Naive thymus-derived CD4-positive, alpha-beta T cell (primary cell): ENCODE measurements around the gene MRTFA. TPM values are rescaled to one million over a fixed set of nuclear protein-coding genes. Genes with fewer than 3 reads are reported as not detected.
A peak's percentile ranks its signal among the peaks of the same experiment; 100 is the strongest.

ENCODE experiments used
- ATAC-seq: fragments of 150-1000 bp; cut with Tn5 transposase; 2 replicates; pipeline ENCODE4 v1.10.0; 2021; ENCODE audit warnings: mild to moderate bottlenecking, moderate library complexity
- CTCF ChIA-PET: fragments of 350-600 bp; sonication (Branson Sonifier 250); formaldehyde crosslinking; loops from one replicate; lab custom pipeline; 2021; ENCODE audit warnings: antibody characterized with exemption; lab: Charles Lee
- POLR2A ChIA-PET: fragments of 350-600 bp; sonication (Branson Sonifier 250); formaldehyde crosslinking; loops from one replicate; lab custom pipeline; 2021; ENCODE audit warnings: antibody characterized with exemption, inconsistent platforms; lab: Charles Lee
- DNase-seq, 9 donors: peaks; one replicate each; pipeline versions ENCODE4 v3.0.0 to v3.0.0-alpha.2; 2020 to 2022; ENCODE audit warnings: mixed read lengths in 1 of 9
- H3K27ac ChIP-seq: one replicate; pipeline ENCODE4 v1.7.0; 2013; ENCODE audit warnings: mild to moderate bottlenecking, low read depth, low read length, moderate library complexity
- H3K27me3 ChIP-seq, 2 donors: one replicate each; pipeline ENCODE4 v1.7.0; 2013; ENCODE audit warnings: low read length in 2 of 2, mild to moderate bottlenecking in 2 of 2, moderate library complexity in 2 of 2; ENCODE audit not compliant: control insufficient read depth in 2 of 2, insufficient read depth in 2 of 2
- H3K36me3 ChIP-seq, 3 experiments: 1 replicate in 2 of 3; 2 replicates in 1 of 3; pipeline ENCODE4 v1.7.0; 2013; ENCODE audit warnings: low read length in 3 of 3, mild to moderate bottlenecking in 3 of 3, moderate library complexity in 1 of 3; ENCODE audit not compliant: insufficient read depth in 3 of 3, control insufficient read depth in 2 of 3
- H3K4me1 ChIP-seq, 2 donors: one replicate each; pipeline ENCODE4 v1.7.0; 2013; ENCODE audit warnings: low read length in 2 of 2, mild to moderate bottlenecking in 2 of 2, moderate library complexity in 1 of 2; ENCODE audit not compliant: control insufficient read depth in 2 of 2, insufficient read depth in 2 of 2
- H3K4me3 ChIP-seq: 2 replicates; pipeline ENCODE4 v1.7.0; 2013; ENCODE audit warnings: mild to moderate bottlenecking, low read length
- H3K9me3 ChIP-seq, 3 experiments: 1 replicate in 2 of 3; 2 replicates in 1 of 3; pipeline ENCODE4 v1.7.0; 2013; ENCODE audit warnings: low read length in 3 of 3; ENCODE audit not compliant: control insufficient read depth in 2 of 3
- H3K27ac Mint-ChIP-seq, 9 donors: one replicate each; pipeline ENCODE4 v1.8.0; 2020 to 2022; ENCODE audit warnings: mixed read lengths in 9 of 9, mild to moderate bottlenecking in 8 of 9, moderate library complexity in 5 of 9, inconsistent platforms in 2 of 9
- H3K27me3 Mint-ChIP-seq, 5 donors: one replicate each; pipeline ENCODE4 v1.8.0; 2021 to 2022; ENCODE audit warnings: mixed read lengths in 5 of 5, mild to moderate bottlenecking in 1 of 5
- H3K36me3 Mint-ChIP-seq, 5 donors: one replicate each; pipeline ENCODE4 v1.8.0; 2020 to 2022; ENCODE audit warnings: mixed read lengths in 5 of 5, mild to moderate bottlenecking in 3 of 5, inconsistent platforms in 1 of 5
- H3K4me1 Mint-ChIP-seq, 7 donors: one replicate each; pipeline ENCODE4 v1.8.0; 2020 to 2022; ENCODE audit warnings: mixed read lengths in 7 of 7, mild to moderate bottlenecking in 3 of 7, inconsistent platforms in 1 of 7
- H3K4me3 Mint-ChIP-seq, 10 donors: one replicate each; pipeline ENCODE4 v1.8.0; 2020 to 2022; ENCODE audit warnings: mild to moderate bottlenecking in 10 of 10, mixed read lengths in 10 of 10, moderate library complexity in 6 of 10, inconsistent platforms in 2 of 10
- H3K9me3 Mint-ChIP-seq, 11 donors: one replicate each; pipeline ENCODE4 v1.8.0; 2020 to 2022; ENCODE audit warnings: mixed read lengths in 11 of 11, mild to moderate bottlenecking in 4 of 11, inconsistent platforms in 1 of 11, moderate library complexity in 1 of 11
- intact Hi-C, 2 donors: fragments of 100-400 bp; cut with micrococcal nuclease; formaldehyde crosslinking; loops; one replicate each; pipeline ENCODE4 v1.15.1; 2023
- polyA plus RNA-seq, 2 donors: library from polyadenylated mRNA; unstranded; fragments of 300-500 nt; fragmentation: Illumina TruSeq; gene quantifications; one replicate each; pipeline ENCODE4 v1.2.3, GENCODE V29; 2021
- total RNA-seq, 6 experiments: library from RNA in 5 of 6; stranded (reverse) in 5 of 6; gene quantifications; 1 replicate in 5 of 6; 2 replicates in 1 of 6; pipeline ENCODE4 v1.2.3 and lab custom pipeline; 2021 to 2026

Gene MRTFA
- total and polyA plus RNA-seq, 7 experiments from 2014 or later = 17.6 to 114 (median 81.5) TPM

GRCh38 chr22:40611606-40612005, 24.9 kb downstream of the MRTFA start:
- peaks cover 0 to 13% (median 11%) of the 10 kb centered on the region in 5 donors for H3K36me3 Mint-ChIP-seq
- no peak overlapping the region for H3K4me3 Mint-ChIP-seq
- H3K4me1 Mint-ChIP-seq = peaks cover 24 to 75% (median 62%) of the 10 kb centered on the region in 7 donors
- peaks cover 0 to 5% of the 10 kb centered on the region in 2 donors for H3K4me1 ChIP-seq
- DNase-seq (no peak), ATAC-seq (no peak)
- H3K27me3 Mint-ChIP-seq = no peaks in the 10 kb centered on the region
- intact Hi-C loops = no loop called here
- no peak overlapping the region for H3K27ac ChIP-seq
- no peaks in the 10 kb centered on the region for H3K9me3 ChIP-seq
- H3K4me3 ChIP-seq = no peak overlapping the region
- no peaks in the 10 kb centered on the region for H3K36me3 ChIP-seq
- peaks cover 0 to 5% (median 0%) of the 10 kb centered on the region in 11 donors for H3K9me3 Mint-ChIP-seq
- H3K27ac Mint-ChIP-seq = no peak overlapping the region
- ChIA-PET CTCF (interaction anchor here (0.5 to 0.6 kb wide), 2 partner anchors 124 to 175 kb away, joined by 3 to 4 read pairs; no protein-coding TSS in a partner anchor), POLR2A (interaction anchor here (0.6 to 1.9 kb wide), 4 partner anchors 19 to 86 kb away, joined by 3 to 5 read pairs (median 4); partner anchors contain the start of gene MRTFA)
- no peaks in the 10 kb centered on the region for H3K27me3 ChIP-seq

GRCh38 chr22:40610329-40610850, 26.1 kb downstream of the MRTFA start:
- Mint-ChIP-seq H3K4me1 (peaks cover 27 to 79% (median 65%) of the 10 kb centered on the region in 7 donors), H3K27ac (peak overlapping the region in 2 of 9 donors; percentile 56 to 63), H3K9me3 (no peaks in the 10 kb centered on the region), H3K36me3 (peaks cover 0 to 7% (median 5%) of the 10 kb centered on the region in 5 donors), H3K4me3 (no peak overlapping the region), H3K27me3 (no peaks in the 10 kb centered on the region)
- CTCF ChIA-PET = no interaction called here
- POLR2A ChIA-PET = interaction anchor here (0.6 to 1.9 kb wide), 3 partner anchors 9 to 26 kb away, joined by 3 to 5 read pairs (median 3); partner anchors contain the start of gene MRTFA
- Histone ChIP-seq H3K27me3 (no peaks in the 10 kb centered on the region), H3K27ac (no peak overlapping the region), H3K9me3 (no peaks in the 10 kb centered on the region), H3K4me3 (no peak overlapping the region), H3K36me3 (no peaks in the 10 kb centered on the region), H3K4me1 (peaks cover 9% of the 10 kb centered on the region in 2 donors)
- intact Hi-C loops = no loop called here
- ATAC-seq (no peak), DNase-seq (no peak)

- peaks cover 0 to 6% (median 2%) of the 10 kb centered on the region in 5 donors for H3K36me3 Mint-ChIP-seq
- Histone ChIP-seq H3K27ac (no peak overlapping the region), H3K4me3 (no peak overlapping the region), H3K9me3 (no peaks in the 10 kb centered on the region), H3K36me3 (no peaks in the 10 kb centered on the region), H3K4me1 (peaks cover 9% of the 10 kb centered on the region in 2 donors), H3K27me3 (no peaks in the 10 kb centered on the region)
- no peaks in the 10 kb centered on the region for H3K27me3 Mint-ChIP-seq
- no peak overlapping the region for H3K4me3 Mint-ChIP-seq
- peaks cover 32 to 82% (median 67%) of the 10 kb centered on the region in 7 donors for H3K4me1 Mint-ChIP-seq
- H3K27ac Mint-ChIP-seq = no peak overlapping the region
- intact Hi-C loops = no loop called here
- no peaks in the 10 kb centered on the region for H3K9me3 Mint-ChIP-seq
- CTCF ChIA-PET = interaction anchor here (0.7 kb wide), 1 partner anchor 171 kb away, joined by 3 read pairs; no protein-coding TSS in a partner anchor
- POLR2A ChIA-PET = interaction anchor here (1.0 kb wide), 1 partner anchor 11 kb away, joined by 4 read pairs; no protein-coding TSS in a partner anchor
- ATAC-seq = no peak
- DNase-seq = no peak
Observed at GRCh38 chr22:40609216-40609615, 27.3 kb downstream of the MRTFA start.

GRCh38 chr22:40607506-40607905, 29.0 kb downstream of the MRTFA start:
- intact Hi-C loops = no loop called here
- DNase-seq = no peak
- Histone ChIP-seq H3K36me3 (no peaks in the 10 kb centered on the region), H3K27ac (no peak overlapping the region), H3K4me3 (no peak overlapping the region), H3K27me3 (no peaks in the 10 kb centered on the region), H3K9me3 (no peaks in the 10 kb centered on the region), H3K4me1 (peaks cover 9% of the 10 kb centered on the region in 2 donors)
- ATAC-seq = no peak
- peaks cover 36 to 84% (median 71%) of the 10 kb centered on the region in 7 donors for H3K4me1 Mint-ChIP-seq
- H3K27me3 Mint-ChIP-seq = no peaks in the 10 kb centered on the region
- H3K36me3 Mint-ChIP-seq = peaks cover 0 to 6% (median 2%) of the 10 kb centered on the region in 5 donors
- POLR2A ChIA-PET = interaction anchor here (0.6 kb wide), 1 partner anchor 29 kb away, joined by 4 read pairs; the partner anchor contains the start of gene MRTFA
- H3K9me3 Mint-ChIP-seq = no peaks in the 10 kb centered on the region
- peak overlapping the region in 4 of 10 donors; percentile 34 to 59 (median 40) for H3K4me3 Mint-ChIP-seq
- peak overlapping the region in 5 of 9 donors; percentile 25 to 66 (median 54) for H3K27ac Mint-ChIP-seq
- CTCF ChIA-PET = no interaction called here

- Mint-ChIP-seq H3K27me3 (no peaks in the 10 kb centered on the region), H3K4me3 (peak overlapping the region in 2 of 10 donors; percentile 7 to 20), H3K36me3 (peaks cover 0 to 6% (median 2%) of the 10 kb centered on the region in 5 donors), H3K9me3 (no peaks in the 10 kb centered on the region), H3K27ac (no peak overlapping the region), H3K4me1 (peaks cover 29 to 82% (median 70%) of the 10 kb centered on the region in 7 donors)
- Histone ChIP-seq H3K27ac (no peak overlapping the region), H3K4me1 (peaks cover 9% of the 10 kb centered on the region in 2 donors), H3K4me3 (no peak overlapping the region), H3K27me3 (no peaks in the 10 kb centered on the region), H3K9me3 (no peaks in the 10 kb centered on the region), H3K36me3 (no peaks in the 10 kb centered on the region)
- ChIA-PET POLR2A (interaction anchor here (0.9 kb wide), 2 partner anchors 8 to 24 kb away, joined by 3 to 5 read pairs; no protein-coding TSS in a partner anchor), CTCF (interaction anchor here (0.6 to 1.5 kb wide), 2 partner anchors 39 to 44 kb away, joined by 4 to 7 read pairs; no protein-coding TSS in a partner anchor)
- intact Hi-C loops = no loop called here
- ATAC-seq (no peak), DNase-seq (no peak)
Observed at GRCh38 chr22:40606306-40606705, 30.2 kb downstream of the MRTFA start.

GRCh38 chr22:40605761-40606160, 30.8 kb downstream of the MRTFA start:
- peaks cover 0 to 6% (median 2%) of the 10 kb centered on the region in 5 donors for H3K36me3 Mint-ChIP-seq
- ChIA-PET POLR2A (interaction anchor here (0.9 kb wide), 2 partner anchors 9 to 25 kb away, joined by 3 to 5 read pairs; no protein-coding TSS in a partner anchor), CTCF (interaction anchor here (0.6 to 1.5 kb wide), 2 partner anchors 40 to 44 kb away, joined by 4 to 7 read pairs; no protein-coding TSS in a partner anchor)
- intact Hi-C loops = no loop called here
- Histone ChIP-seq H3K4me1 (peaks cover 9% of the 10 kb centered on the region in 2 donors), H3K36me3 (no peaks in the 10 kb centered on the region), H3K4me3 (no peak overlapping the region), H3K27me3 (no peaks in the 10 kb centered on the region), H3K9me3 (no peaks in the 10 kb centered on the region), H3K27ac (no peak overlapping the region)
- peak overlapping the region in 2 of 10 donors; percentile 7 to 20 for H3K4me3 Mint-ChIP-seq
- peaks cover 31 to 83% (median 75%) of the 10 kb centered on the region in 7 donors for H3K4me1 Mint-ChIP-seq
- H3K9me3 Mint-ChIP-seq = no peaks in the 10 kb centered on the region
- H3K27ac Mint-ChIP-seq = no peak overlapping the region
- DNase-seq (no peak), ATAC-seq (no peak)
- H3K27me3 Mint-ChIP-seq = no peaks in the 10 kb centered on the region
